Stimulated activated CD4-positive, alpha-beta T cell treated with anti-CD3 and anti-CD28 coated beads, Interleukin-2, amount 100 ng/mL, for 48 hours (primary cell): ENCODE data around the gene MINDY4.

Experiments used
- DNase-seq, 2 donors: peaks; one replicate each; pipeline ENCODE4 v3.0.0-alpha.2; 2020

The MINDY4 gene

DNA sequence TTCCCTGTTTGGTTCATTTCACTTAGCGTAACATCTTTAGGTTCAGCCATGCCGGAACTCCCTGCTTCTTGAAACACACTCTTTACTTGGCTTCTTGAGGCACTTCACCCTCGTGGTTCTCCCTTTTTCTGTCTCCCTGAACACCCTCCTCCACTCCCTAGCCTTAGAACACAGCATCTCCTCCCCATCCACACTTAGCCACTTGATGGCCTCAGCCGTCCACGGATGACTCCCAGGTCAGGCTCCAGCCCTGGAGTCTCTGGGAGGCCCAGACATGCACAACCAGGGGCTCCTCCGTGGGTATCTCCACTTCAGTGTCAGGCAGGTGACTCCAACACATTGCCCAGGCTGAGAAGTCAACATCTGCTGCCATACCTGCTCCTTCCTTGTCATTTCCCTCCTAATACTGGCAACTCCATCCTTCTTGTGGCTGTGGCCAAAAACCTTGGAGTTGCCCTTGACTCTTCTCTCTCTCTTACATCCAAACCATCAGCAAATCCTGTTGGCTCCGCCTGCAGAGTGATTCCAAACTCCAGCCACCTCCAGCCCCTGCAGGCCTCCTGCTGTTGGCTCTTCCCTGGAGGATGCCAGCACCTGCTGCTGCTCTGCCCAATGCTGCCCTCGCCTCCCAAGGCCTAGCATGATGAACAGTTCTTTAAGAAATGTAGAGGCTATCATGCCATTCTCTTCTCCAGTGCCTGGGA is 27.7 kb upstream of the MINDY4 start:
- no peak for DNase-seq

DNA sequence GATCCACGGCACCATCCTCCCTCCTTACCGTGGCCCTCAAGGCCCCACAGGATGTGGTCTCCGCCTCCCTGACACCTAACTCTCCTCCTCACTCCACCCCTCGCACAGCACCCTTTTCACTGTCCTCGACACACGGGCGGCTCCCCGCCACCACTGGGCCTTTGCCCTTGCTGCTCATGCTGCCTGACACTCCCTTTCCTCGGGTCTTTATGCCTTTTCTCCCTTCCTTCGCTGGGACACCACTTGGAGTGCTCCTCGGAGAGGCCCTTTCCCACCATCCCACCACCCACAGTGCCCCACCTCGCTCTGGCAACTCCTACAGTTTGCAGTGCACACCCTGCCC is 27.2 kb upstream of the MINDY4 start:
- DNase-seq: no peak

DNA sequence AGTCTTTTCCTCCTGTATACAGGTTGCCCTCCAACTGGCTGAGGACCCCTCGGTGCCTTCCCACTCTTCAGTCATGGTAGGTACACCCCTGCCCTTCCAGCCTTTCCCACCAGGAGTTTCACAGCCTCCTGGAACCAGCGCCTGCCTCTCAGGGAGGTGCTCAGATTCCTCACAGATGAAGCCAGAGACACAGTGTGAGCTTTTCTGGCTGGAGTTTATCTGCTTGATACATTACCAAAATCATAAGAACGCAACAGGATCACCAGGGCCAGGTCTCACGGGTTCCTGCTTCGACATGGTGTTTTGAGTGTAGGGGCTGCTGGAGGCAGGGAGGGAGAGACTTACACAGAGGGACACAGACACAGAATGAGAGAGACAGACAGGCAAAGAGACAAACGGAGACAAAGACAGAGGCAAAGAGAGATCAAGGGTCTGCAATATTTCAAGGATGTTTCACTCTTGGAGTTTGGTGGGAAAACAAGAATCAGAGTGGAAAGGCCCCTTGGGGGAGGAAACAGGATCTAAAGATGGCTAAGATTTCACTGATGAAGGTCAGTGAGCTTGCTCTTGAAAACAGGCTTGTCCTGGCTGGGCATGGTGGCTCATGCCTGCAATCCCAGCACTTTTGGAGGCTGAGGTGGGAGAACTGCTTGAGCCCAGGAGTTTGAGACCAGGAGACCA is 25.8 kb upstream of the MINDY4 start:
- DNase-seq: no peak

DNA sequence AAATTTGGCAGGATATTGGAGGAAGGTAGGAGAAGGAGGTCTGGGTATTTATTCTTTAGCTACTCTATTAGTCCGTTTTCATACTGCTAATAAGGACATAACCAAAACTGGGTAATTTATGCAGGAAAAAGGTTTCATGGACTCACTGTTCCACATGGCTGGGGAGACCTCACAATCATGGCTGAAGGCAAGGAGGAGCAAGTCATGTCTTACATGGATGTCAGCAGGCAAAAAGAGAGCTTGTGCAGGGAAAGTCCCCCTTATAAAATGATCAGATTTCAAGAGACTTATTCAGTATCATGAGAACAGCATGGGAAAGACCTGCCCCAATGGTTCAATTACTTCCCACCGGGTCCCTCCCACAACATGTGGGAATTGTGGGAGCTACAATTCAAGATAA is 21.2 kb upstream of the MINDY4 start:
- no peak for DNase-seq

DNA sequence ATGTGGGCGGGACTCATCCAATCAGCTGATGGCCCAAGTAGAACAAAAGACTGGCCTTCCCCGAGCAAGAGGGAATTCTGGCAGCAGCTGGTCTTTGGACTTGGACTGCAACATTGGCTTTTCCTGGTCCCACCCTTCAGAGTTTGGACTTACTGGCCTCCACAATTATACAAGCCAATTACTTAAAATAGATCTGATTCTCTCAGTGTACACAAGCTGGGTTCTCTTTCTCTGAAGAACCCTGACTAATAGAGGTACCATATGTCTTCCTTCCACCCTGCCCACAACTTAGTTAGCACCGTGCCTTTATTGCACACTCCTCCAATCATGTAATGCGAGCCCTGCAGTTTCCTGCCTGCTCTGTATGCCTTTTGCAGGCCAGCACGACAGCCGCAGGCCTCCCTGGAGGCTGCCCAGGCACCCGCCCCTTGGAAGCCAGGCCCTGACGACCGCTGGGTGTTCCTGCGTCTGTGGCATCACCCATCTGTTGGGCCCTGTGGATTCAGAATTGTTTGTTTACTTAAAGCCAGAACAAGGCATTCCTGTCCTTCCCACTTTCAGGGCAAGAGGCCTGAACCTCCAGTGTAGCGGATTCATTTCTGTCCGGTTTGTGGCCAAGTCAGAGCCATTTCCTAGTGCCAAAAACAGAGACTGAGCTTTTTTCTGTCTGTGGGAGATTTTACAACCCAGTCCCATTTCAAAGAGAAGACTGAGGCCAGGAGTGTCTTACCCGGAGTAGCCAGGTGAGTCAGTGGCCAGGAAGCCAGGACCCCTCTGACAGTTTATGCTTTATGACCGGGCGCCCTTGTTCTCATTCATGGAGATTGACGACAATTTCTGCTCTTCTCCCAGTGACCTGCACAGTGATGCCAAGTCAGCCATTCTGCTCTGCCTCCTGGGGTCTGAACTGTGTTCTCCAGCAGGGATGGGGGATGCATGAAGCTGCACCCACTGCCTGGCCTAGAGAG is 20.2 kb upstream of the MINDY4 start:
- no peak for DNase-seq

DNA sequence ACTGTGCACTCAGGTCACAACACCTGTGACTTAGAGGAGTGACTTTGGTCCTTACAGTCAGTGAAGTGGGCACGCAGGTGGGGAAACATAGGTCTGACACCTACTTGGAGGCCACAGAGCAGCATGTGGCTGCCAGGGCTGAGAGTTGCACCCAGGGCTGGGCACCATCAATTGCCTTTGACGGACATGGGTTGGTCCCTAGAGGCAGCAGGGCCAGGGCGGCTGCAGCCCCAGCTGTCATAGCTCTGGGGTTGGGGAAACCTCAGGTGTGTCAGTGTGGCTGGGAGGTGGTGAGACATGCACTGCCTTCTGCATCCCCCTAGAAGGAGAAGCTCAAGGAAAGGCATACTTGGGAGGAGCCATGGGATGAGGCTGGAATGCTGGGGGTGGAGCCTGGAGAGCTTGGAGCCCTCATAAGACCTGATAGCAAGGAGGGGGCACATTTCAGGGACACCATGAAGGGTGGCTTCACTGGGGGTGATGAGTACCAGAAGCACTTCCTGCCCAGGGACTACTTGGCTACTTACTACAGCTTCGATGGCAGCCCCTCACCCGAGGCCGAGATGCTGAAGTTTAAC is 19.4 kb upstream of the MINDY4 start, which contains the start of gene INMT:
Gene INMT (plus strand): TSS at position 440 of the 578 bp plus-strand sequence. CDS start 16 bp downstream, at position 456.
- no peak for DNase-seq

DNA sequence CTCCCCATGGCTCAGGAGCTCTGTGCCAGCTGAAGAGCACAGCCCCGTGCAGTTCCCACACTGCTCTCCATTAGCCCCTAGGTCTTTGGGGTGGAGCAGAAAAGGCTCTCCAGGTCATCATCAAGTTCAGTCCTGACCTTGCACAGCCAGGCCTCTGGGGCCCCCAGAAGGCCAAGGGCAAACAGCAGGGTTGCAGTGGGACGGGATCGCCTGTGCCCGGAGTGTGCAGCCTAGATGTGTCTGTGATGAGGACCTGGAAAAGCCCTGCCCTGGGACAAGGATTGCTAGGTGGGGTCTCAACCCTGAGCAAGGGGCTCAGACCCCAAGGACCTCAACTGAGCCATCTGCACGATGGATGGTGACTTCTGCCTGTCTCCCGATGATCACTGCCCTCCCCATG is 18.7 kb upstream of the MINDY4 start:
- DNase-seq: no peak

DNA sequence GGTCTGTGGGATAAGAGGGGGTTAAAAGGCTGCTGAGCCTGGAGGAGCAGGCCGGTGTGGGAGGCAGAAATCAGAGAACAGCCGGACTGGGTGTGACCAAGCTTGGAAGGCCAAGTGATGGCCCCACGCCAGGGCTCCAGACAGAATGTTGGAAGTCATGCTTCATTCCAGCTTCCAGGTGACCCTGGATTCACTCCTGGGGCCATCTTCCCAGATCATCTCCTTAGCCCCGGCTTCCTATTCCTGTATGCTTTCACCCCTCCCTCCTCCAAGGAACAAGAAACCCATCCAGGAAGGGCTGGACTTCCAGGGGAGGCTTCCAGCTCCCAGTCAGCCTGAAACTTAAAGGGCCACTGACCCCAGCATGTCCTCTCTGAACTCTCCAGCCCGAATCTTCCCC is 18.2 kb upstream of the MINDY4 start:
- no peak for DNase-seq

DNA sequence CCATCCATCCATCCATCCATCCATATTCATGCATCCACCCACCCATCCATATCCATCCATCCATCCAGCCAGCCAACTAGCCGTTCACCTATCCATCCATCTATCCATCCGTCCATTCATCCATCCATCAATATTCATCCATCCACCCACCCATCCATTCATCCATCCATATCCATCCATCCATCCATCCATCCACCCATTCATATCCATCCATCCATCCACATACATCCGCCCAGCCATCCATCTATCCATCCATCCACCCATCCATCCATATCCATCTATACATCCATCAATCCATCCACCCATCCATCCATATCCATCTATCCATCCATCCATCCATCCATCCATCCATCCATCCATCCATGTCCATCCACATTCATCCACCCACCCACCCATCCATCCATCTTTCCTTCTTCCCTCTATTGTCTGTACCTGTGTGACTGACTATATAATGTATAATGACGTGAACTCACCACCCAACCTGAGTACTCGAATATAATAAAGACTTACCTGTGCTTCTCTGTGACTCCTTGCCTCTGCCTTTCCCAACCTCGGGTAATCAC is 16.8 kb upstream of the MINDY4 start:
- no peak for DNase-seq

DNA sequence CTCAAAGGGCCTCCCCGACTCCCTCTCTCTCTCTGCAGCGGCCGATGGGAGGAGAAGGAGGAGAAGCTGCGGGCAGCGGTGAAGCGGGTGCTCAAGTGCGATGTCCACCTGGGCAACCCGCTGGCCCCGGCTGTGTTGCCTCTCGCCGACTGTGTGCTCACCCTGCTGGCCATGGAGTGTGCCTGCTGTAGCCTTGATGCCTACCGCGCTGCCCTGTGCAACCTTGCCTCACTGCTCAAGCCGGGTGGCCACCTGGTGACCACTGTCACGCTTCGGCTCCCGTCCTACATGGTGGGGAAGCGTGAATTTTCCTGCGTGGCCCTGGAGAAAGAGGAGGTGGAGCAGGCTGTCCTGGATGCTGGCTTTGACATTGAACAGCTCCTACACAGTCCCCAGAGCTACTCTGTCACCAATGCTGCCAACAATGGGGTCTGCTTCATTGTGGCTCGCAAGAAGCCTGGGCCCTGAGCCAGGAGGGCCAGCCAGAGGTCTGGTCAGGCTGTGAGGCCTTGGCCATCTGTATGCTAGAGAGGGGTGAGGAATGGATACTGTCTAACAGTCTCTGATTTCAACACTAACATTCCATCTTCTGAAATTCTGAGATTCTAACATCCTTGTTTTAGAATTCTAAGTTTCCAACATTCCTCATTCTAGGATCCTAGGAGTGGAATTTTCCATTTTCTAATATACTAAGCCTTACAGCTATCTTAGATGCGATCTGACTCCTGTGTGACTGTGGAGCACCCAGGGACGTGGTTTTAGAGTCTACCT is 15.6 kb upstream of the MINDY4 start:
- no peak for DNase-seq

DNA sequence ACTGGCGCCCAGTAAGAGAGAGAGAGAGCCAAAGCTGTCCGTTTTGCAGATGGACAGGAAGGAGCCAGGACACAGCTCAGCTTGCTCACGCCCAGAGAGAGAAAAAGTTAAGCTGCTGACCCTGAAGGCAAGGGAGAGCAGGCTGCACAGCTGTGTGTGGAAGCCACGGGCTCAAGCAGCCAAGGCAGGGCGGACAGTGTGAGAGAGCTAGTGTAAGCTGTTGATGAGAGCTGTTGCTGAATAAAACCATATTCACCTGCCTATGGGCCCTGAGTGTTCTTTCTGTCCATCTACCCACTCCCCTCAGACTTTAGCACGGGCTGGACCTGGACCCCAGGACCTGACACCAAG is 13.9 kb upstream of the MINDY4 start:
- DNase-seq: no peak

DNA sequence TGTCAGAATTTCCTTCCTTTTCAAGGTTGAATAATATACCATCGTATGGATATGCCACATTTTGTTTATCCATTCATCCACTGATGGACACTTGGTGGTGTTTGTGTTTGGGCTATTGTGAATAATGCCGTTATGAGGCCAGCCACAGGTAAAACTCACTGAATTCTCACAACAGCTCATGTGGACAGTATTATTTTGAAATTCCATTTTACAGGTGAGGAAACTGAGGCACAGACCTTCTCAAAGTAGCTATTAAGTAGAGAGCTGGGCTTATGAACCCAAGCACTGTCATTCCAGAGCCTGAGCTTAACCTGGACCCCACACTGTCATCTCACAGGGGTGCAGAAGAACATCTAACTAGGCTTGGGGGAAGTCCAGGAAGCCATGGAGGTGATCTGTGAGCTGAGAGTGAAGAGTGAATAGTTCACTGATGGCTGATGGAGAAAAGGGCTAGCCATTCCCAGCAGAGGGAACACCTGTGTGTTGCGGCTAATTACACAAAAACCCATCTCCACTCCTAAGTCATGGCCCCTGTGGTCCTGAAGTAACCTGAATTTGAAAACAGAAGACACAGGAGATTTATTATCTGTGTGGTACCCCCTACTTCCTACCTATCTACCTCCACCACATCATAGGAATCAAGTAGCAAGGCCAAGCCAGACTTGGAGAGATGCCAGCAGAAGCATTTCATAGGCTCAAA is 10.6 kb upstream of the MINDY4 start:
- no peak for DNase-seq

DNA sequence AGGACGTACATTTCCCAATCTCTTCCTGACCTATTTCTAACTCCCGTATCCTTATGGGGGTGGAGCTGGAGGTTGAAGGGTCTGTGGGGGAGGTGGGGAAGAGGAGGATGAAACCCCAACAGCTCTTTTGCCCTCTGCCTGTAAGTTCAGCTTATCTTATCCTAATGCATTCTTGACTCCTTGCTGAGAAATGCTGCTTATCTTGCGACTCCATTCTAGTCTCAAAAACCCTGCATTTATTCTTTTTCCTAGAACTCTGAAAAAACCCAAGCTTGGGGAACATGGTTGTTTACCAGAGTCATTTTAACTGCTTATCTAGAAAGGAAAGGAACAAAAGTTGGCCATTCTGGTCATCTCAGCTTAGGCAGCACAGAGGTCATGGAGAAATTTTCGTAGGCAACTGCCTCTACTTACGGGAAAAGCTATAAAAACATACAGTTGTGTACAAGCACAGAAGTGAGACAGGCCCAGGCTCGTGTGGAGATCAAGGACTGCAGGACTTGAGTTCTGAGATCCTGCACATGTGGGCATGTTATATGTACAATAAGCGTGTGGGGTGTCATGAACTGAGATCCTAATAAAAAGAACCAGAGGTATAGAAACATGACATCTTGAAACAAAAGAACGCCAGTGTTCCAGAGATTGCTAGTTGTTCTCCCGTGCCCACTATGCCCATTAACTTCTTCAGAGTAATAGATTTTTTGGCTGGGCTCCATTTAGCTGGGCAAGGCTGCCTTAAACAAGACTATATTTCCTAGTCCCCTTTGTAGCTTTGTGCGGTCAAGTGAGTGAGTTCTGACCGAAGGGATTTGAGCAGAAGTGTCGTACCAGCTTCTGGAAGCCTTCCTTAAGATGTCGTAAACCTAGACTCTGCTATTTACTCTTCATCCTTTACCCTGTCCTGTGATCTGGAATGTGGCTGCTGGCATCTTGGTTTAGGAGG is 9.7 kb upstream of the MINDY4 start:
- DNase-seq: no peak

DNA sequence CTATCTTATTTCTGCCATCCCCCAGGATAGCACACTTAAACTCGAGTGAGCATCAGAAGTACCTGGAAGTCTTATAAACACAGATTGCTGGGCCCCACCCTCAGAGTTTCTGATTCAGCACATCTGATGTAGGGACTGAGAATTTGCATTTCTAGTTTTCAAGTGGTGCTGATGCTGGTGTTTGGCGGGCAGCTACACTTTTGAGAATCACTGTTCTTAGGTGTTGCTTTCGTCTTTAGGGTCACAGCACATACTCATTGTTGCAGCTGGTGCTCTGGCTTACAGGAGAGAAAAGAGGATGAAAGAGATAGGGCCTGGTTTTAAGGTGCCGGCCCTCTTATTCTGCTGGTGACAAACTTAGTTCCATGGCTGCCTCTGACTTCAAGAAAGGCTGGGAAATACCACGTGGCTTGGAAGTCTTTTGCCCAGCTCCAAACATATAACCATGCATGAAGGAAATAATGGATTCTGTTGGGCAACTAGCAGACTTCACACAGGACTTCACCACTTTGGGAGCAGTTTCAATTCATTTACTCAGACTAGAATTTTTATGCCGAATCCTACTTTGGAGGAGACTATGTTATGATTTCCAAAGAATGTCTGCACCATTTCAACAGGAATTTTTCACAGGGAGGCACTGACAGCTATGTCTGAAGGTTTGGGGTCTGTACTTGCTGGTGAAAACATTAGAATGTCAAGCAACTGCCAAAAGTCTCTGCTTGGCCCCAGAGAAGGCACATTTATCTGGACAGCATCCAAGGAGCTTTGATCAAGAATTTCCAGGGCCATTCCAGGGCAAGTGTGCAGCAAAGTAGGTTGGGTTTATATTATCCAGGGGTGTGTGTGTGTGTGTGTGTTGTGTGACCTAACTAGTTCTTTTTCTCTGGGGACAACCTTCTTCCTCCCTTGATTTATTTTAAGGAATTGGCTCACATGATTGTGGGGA is 6.9 kb upstream of the MINDY4 start:
- no peak for DNase-seq

DNA sequence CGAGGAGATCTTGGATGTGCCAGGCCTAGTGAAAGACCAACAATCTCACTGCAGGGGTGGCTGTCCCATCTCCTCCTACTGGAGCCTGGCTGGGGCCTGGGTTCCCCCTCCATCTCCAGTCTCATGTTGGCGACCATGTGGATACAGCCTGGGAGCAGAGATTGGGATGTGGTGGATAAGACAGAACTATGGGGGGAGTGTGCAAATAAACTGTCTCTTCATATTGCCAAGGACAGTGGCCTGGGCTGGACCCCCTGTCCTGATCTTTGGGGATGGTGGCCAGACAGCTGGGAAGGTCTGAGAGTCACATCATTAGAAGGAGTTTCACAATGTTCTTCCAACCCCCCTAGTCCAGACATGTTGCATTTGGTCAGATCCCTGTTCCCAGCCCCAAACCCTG is 5.8 kb upstream of the MINDY4 start:
- DNase-seq: no peak

DNA sequence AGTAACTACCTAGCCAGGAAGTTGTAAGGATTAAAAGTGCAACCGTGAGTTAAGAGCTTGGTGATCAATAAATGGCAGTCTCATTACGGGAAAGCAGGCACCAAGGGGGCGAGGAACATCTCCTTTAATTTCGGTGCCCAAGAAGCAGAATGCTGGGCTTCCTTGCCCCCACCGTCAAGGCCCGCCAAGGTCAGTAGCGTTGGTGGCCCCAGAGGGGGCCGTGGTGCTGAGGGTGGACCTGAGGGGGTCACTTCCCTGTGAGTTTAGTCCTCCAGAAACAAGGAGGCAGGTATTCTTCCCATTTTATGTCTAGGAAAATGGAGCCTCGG is 408 bp upstream of the MINDY4 start:
- no peak for DNase-seq

DNA sequence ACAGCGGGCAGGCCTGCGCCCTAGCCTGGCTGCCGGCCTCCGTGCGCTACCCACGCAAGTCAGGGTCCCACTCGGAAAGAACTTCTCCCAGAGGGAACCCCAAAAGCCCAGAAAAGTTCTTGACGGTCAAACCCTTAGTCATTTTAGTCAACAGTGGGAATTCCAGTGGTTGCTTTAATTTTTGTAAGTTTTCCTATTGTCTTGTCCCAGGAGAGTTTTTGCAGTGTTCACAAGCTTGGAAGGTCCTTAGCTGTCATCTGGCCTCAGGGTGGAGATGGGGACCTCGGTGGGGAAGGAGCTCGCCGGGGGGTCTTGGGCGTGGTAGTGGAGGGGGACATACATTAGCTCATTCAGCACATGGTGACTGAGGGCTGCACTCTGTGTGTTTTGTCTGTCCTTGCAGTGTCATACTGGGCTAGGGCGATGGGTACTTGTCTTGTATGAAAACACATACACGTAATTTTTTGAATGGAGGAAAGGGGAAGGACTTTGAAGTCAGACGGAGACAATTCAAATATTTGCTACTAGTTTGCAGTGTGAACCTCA is 736 bp downstream of the MINDY4 start:
- no peak for DNase-seq

DNA sequence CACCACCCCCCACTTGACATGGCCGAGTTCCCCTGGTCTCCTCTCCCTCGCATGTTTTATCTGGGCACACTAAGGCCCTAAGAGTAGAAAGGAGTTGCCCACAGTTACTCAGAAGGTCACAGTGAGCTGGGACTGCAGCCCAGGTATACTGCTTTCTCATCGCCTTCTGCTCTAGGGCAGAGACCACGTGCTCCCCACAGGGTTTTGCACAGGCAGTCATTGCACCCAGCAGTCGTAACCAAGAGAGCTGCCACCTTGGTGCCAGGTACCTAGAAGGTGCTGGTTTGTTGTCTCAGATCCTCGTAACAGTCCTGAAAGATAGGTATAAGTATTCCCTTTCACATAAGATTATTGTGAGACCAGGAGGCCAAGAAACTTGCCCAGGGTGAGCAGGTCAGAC is 1.8 kb downstream of the MINDY4 start:
- no peak for DNase-seq

DNA sequence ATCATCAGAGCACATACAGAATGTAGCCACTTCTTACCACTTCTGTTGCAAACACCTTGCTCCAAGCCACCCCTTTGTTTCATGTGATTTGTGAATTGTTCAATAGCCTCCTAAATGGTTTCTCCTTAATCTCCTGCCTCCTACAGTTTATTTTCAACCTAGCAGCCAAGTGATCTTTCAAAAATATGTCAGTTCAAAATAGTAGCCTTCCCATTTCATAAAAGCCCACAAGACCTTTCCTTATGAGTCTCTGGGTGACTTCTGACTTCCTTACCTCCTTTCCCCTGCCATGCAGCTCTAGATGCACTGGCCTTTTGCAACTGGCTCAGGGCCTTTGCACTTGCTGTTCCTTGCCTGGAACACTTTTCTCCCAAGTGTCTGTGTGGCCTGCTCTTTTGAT is 4.8 kb downstream of the MINDY4 start:
- DNase-seq: no peak
